HCT116 (cell line): ENCODE measurements around the gene MMADHC. TPM values are rescaled to one million over a fixed set of nuclear protein-coding genes. Genes with fewer than 3 reads are reported as not detected.

Source experiments
- ATAC-seq: fragments of 200-7000 bp; cut with Tn5 transposase; 2 replicates; pipeline ENCODE4 v1.9.1; 2020; ENCODE audit warnings: mild to moderate bottlenecking, moderate library complexity
- BruUV-seq: library from RNA; stranded (reverse); fragments of 400-500 nt; replicated peaks from 2 replicates; lab custom pipeline; 2021; lab: Mats Ljungman, UMichigan
- CTCF ChIA-PET: fragments of 300-600 bp; sonication (Branson Sonifier 250); formaldehyde crosslinking; loops from one replicate; lab custom pipeline; 2021; ENCODE audit warnings: antibody characterized with exemption; lab: Charles Lee
- POLR2A ChIA-PET: fragments of 300-600, 350-600 bp; sonication (Branson Sonifier 250); formaldehyde crosslinking; loops from one replicate; lab custom pipeline; 2021; ENCODE audit warnings: antibody characterized with exemption; lab: Charles Lee
- RAD21 ChIA-PET, 2 experiments: fragments of 300-600 bp; sonication (Branson Sonifier 250); formaldehyde crosslinking; loops; one replicate each; lab custom pipeline; 2023; ENCODE audit warnings: low total read pairs in 2 of 2; ENCODE audit not compliant: uncharacterized antibody in 2 of 2, unreplicated experiment in 2 of 2, low non-redundant PET in 1 of 2; lab: Charles Lee
- DNase-seq: peaks from one replicate; pipeline ENCODE4 v3.0.0-alpha.2; 2010; ENCODE audit warnings: low read depth, low spot score
- H2AFZ ChIP-seq: fragments of 200-600 bp; shearing (Covaris generic), sonication (generic); 2 replicates; pipeline ENCODE4 v1.6.1; 2017; ENCODE audit warnings: low read depth, mixed run types, mixed read lengths, antibody characterized with exemption, low read length; ENCODE audit not compliant: poor library complexity, severe bottlenecking
- H3K27ac ChIP-seq: 2 replicates; pipeline ENCODE4 v1.5.1; 2012; ENCODE audit warnings: low read depth, low read length
- H3K27me3 ChIP-seq: fragments of 200-600 bp; sonication (generic); 2 replicates; pipeline ENCODE4 v1.6.1; 2016; ENCODE audit warnings: mixed run types, low read length, mixed read lengths; ENCODE audit not compliant: insufficient read depth
- H3K36me3 ChIP-seq, 2 experiments: fragments of 200-500 bp in 1 of 2; fragments of 200-600 bp in 1 of 2; sonication (Bioruptor generic) in 1 of 2; sonication (generic) in 1 of 2; 2 replicates each; pipeline versions ENCODE4 v1.5.1 to v1.6.1; 2014 to 2016; ENCODE audit warnings: low read length in 2 of 2, inconsistent platforms in 1 of 2, mixed read lengths in 1 of 2, mixed run types in 1 of 2; ENCODE audit not compliant: insufficient read depth in 2 of 2, control insufficient read depth in 1 of 2
- H3K4me1 ChIP-seq, 2 experiments: fragments of 200-600 bp in 1 of 2; sonication (generic) in 1 of 2; 2 replicates each; pipeline versions ENCODE4 v1.5.1 to v1.6.1; 2012 to 2017; ENCODE audit warnings: low read length in 2 of 2, inconsistent platforms in 1 of 2, mild to moderate bottlenecking in 1 of 2, mixed read lengths in 1 of 2, mixed run types in 1 of 2, moderate library complexity in 1 of 2; ENCODE audit not compliant: insufficient read depth in 2 of 2, control insufficient read depth in 1 of 2
- H3K4me2 ChIP-seq: fragments of 200-600 bp; sonication (generic); 2 replicates; pipeline ENCODE4 v1.6.1; 2017; ENCODE audit warnings: mixed run types, low read length, mixed read lengths
- H3K4me3 ChIP-seq, 2 experiments: fragments of 200-600 bp in 1 of 2; sonication (generic) in 1 of 2; replicated peaks in 1 of 2; 2 replicates each; pipeline ENCODE4 v1.5.1; 2011 to 2016; ENCODE audit warnings: low read length in 2 of 2, control low read depth in 1 of 2, low read depth in 1 of 2, mild to moderate bottlenecking in 1 of 2, mixed read lengths in 1 of 2, mixed run types in 1 of 2
- H3K79me2 ChIP-seq: fragments of 200-600 bp; sonication (generic); 2 replicates; pipeline ENCODE4 v1.6.1; 2017; ENCODE audit warnings: mild to moderate bottlenecking, mixed run types, low read length, moderate library complexity, mixed read lengths; ENCODE audit not compliant: insufficient read depth
- H3K9ac ChIP-seq: fragments of 200-600 bp; sonication (generic); 2 replicates; pipeline ENCODE4 v1.6.1; 2016; ENCODE audit warnings: low read length, mixed read lengths
- H3K9me2 ChIP-seq: fragments of 200-600 bp; sonication (generic), shearing (Covaris generic); 2 replicates; pipeline ENCODE4 v1.6.1; 2017; ENCODE audit warnings: mixed run types, mild to moderate bottlenecking, moderate library complexity; ENCODE audit not compliant: insufficient read depth
- H3K9me3 ChIP-seq, 2 experiments: fragments of 200-500 bp in 1 of 2; fragments of 200-600 bp in 1 of 2; sonication (Bioruptor generic) in 1 of 2; sonication (generic) in 1 of 2; 2 replicates each; pipeline ENCODE4 v1.6.1; 2014 to 2017; ENCODE audit warnings: low read length in 2 of 2, mixed read lengths in 2 of 2, inconsistent platforms in 1 of 2, low read depth in 1 of 2, mild to moderate bottlenecking in 1 of 2, mixed run types in 1 of 2, moderate library complexity in 1 of 2; ENCODE audit not compliant: control insufficient read depth in 1 of 2, insufficient read depth in 1 of 2
- H4K20me1 ChIP-seq: fragments of 200-600 bp; sonication (generic), shearing (Covaris generic); 2 replicates; pipeline ENCODE4 v1.6.1; 2017; ENCODE audit warnings: mixed run types, mild to moderate bottlenecking, moderate library complexity; ENCODE audit not compliant: insufficient read depth
- CBX3 ChIP-seq: IDR thresholded peaks from 2 replicates; pipeline ENCODE4 v1.6.1; 2012; ENCODE audit warnings: low read depth
- CEBPB ChIP-seq: IDR thresholded peaks from 2 replicates; pipeline ENCODE4 v1.6.1; 2012; ENCODE audit warnings: low read depth
- EZH2 ChIP-seq: fragments of 200-600 bp; sonication (generic); IDR thresholded peaks from 2 replicates; pipeline ENCODE4 v1.6.1; 2017; ENCODE audit warnings: antibody characterized with exemption, mixed run types
- EZH2phosphoT487 ChIP-seq: fragments of 200-600 bp; IDR thresholded peaks from 2 replicates; pipeline ENCODE4 v1.6.1; 2018; ENCODE audit warnings: antibody characterized with exemption, borderline replicate concordance
- JUND ChIP-seq: IDR thresholded peaks from 2 replicates; pipeline ENCODE4 v1.6.1; 2012
- POLR2A ChIP-seq: IDR thresholded peaks from 2 replicates; pipeline ENCODE4 v1.7.0; 2011; ENCODE audit warnings: borderline replicate concordance; ENCODE audit not compliant: insufficient read depth, insufficient read length; ENCODE audit errors: extremely low read depth
- POLR2AphosphoS5 ChIP-seq: IDR thresholded peaks from 2 replicates; pipeline ENCODE4 v1.6.1; 2011; ENCODE audit warnings: mild to moderate bottlenecking, low read depth, low read length, moderate library complexity
- RAD21 ChIP-seq: IDR thresholded peaks from 2 replicates; pipeline ENCODE4 v1.6.1; 2012; ENCODE audit warnings: low read depth, mild to moderate bottlenecking
- SP1 ChIP-seq: IDR thresholded peaks from 2 replicates; pipeline ENCODE4 v1.6.1; 2012; ENCODE audit warnings: low read depth
- SRF ChIP-seq: IDR thresholded peaks from 2 replicates; pipeline ENCODE4 v1.6.1; 2012; ENCODE audit warnings: low read depth
- TCF7L2 ChIP-seq: IDR thresholded peaks from 2 replicates; pipeline ENCODE4 v1.7.0; 2011; ENCODE audit warnings: borderline replicate concordance, inconsistent platforms; ENCODE audit not compliant: insufficient read depth, insufficient read length; ENCODE audit errors: extremely low read depth
- intact Hi-C: fragments of 100-400 bp; cut with micrococcal nuclease; formaldehyde crosslinking; loops from 2 replicates; pipeline ENCODE4 v1.10.0; 2022
- total RNA-seq: library from RNA; stranded (reverse); gene quantifications from one replicate; pipeline ENCODE4 v1.2.1, GENCODE V29; 2021; ENCODE audit not compliant: unreplicated experiment
- TF ChIP-seq, protein P1 (sequence below), 3 experiments: fragments of 200-600 bp in 1 of 3; sonication (generic) in 1 of 3; IDR thresholded peaks in 2 of 3; conservative IDR thresholded peaks in 1 of 3; 2 replicates each; pipeline ENCODE4 v1.5.1; 2012 to 2017; ENCODE audit warnings: low read depth in 2 of 3, low read length in 2 of 3, antibody characterized with exemption in 1 of 3, borderline replicate concordance in 1 of 3, control low read depth in 1 of 3, mild to moderate bottlenecking in 1 of 3, mixed read lengths in 1 of 3, mixed run types in 1 of 3, moderate library complexity in 1 of 3; ENCODE audit not compliant: insufficient read depth in 1 of 3

Gene MMADHC
- total RNA-seq, 1 experiment from 2014 or later: 135 TPM

DNA sequence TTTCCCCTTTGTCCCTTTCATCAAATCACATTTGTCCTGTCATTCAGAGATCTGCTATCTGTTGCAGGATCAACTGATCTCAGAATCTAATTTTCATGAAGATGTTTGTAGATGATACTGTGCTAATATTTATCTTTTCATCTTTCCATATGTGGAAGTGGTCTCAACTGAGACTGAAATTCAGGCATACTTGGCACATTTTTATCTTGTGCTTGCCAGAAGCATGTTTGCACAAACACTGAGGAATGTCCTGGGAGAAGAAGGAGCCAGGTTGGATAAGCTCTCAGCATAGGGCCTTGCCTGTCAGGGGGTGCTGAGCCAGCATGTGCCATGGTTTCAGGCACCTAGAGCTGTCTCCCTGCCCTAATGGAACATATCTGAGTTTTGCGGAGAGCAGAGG is 24.5 kb upstream of the MMADHC start:
- Histone ChIP-seq H3K9me3 (no peaks in the 10 kb centered on the region), H3K27ac (no peak overlapping the region), H3K79me2 (no peaks in the 10 kb centered on the region)
- POLR2A ChIA-PET: no interaction called here
- TF ChIP-seq EZH2phosphoT487 (no peak), POLR2AphosphoS5 (no peak), POLR2A (no peak), SRF (no peak), EZH2 (no peak), SP1 (no peak), CEBPB (no peak), TCF7L2 (no peak), JUND (no peak)
- TF ChIP-seq, all 23 proteins: peak for 0
- no peak overlapping the region for H3K9ac ChIP-seq
- RAD21 ChIA-PET: no interaction called here
- no peak overlapping the region for H3K4me3 ChIP-seq
- CTCF ChIA-PET: no interaction called here
- intact Hi-C loops: no loop called here
- no peaks in the 10 kb centered on the region for H4K20me1 ChIP-seq
- H3K4me1 ChIP-seq: no peaks in the 10 kb centered on the region
- DNase-seq: no peak
- BruUV-seq: no TSS peak
- no peaks in the 10 kb centered on the region for H3K36me3 ChIP-seq
- no peak for ATAC-seq
- H3K9me2 ChIP-seq: no peaks in the 10 kb centered on the region
- no peaks in the 10 kb centered on the region for H3K27me3 ChIP-seq
- no peak overlapping the region for H3K4me2 ChIP-seq
- H2AFZ ChIP-seq: no peak overlapping the region

DNA sequence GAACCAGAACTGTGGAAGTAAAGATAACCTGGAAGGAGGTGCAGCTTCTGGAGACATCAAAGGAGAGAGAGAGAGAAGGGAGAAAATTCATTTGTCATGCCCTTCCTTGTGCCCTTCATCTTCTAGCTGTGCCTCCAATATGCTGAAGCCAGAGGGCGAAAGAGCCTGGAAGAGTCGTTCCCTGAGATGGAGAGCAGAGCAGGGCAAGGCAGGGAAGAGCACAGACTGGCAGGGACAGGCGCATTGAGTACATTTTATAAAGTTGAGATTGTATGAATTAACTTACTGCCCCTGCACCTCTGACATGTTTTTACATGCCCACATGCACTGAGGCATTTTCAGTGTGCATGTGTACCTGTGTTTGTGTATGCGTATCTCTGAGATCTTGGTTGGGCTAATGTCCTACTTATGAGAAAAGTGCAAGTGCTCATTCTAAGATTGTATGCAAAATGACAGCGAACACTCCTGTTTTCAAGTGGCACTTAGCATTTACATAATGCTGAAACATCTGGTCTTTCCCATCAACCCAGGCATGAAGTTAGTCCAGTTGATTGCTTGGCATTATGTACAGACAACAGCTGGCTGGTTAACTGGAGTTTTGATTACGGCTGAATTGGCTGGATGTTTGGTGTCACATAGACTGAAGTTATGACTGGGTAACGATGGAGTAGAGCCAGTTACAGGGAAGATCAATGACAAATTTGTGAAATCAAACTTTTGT is 23.7 kb upstream of the MMADHC start:
- H3K79me2 ChIP-seq: no peaks in the 10 kb centered on the region
- no peak overlapping the region for H3K27ac ChIP-seq
- DNase-seq: no peak
- no TSS peak for BruUV-seq
- H3K9me3 ChIP-seq: no peaks in the 10 kb centered on the region
- H2AFZ ChIP-seq: no peak overlapping the region
- ChIA-PET RAD21 (no interaction called here), POLR2A (no interaction called here), CTCF (interaction anchor here (1.0 kb wide), 1 partner anchor 1628 kb away, joined by 3 read pairs; no protein-coding TSS in a partner anchor)
- TF ChIP-seq CBX3 (no peak), TCF7L2 (peak; percentile 51), JUND (no peak), RAD21 (peak; percentile 48), POLR2AphosphoS5 (no peak)
- TF ChIP-seq, protein P1, sequence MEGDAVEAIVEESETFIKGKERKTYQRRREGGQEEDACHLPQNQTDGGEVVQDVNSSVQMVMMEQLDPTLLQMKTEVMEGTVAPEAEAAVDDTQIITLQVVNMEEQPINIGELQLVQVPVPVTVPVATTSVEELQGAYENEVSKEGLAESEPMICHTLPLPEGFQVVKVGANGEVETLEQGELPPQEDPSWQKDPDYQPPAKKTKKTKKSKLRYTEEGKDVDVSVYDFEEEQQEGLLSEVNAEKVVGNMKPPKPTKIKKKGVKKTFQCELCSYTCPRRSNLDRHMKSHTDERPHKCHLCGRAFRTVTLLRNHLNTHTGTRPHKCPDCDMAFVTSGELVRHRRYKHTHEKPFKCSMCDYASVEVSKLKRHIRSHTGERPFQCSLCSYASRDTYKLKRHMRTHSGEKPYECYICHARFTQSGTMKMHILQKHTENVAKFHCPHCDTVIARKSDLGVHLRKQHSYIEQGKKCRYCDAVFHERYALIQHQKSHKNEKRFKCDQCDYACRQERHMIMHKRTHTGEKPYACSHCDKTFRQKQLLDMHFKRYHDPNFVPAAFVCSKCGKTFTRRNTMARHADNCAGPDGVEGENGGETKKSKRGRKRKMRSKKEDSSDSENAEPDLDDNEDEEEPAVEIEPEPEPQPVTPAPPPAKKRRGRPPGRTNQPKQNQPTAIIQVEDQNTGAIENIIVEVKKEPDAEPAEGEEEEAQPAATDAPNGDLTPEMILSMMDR (IDR thresholded peaks at IDR 0.05 in 2 of 3, conservative IDR thresholded peaks at IDR 0.05 in 1 of 3; ENCODE audit: borderline replicate concordance in 1 of 3, insufficient read depth in 1 of 3, low read depth in 2 of 3, low read length in 2 of 3): peak in 2 of 3 experiments; percentile 20 to 30; a peak in 2 of 6 replicates
- H4K20me1 ChIP-seq: no peaks in the 10 kb centered on the region
- no peak for ATAC-seq
- no peak overlapping the region for H3K9ac ChIP-seq
- no peak overlapping the region for H3K4me3 ChIP-seq
- H3K9me2 ChIP-seq: no peaks in the 10 kb centered on the region
- intact Hi-C loops: no loop called here
- no peaks in the 10 kb centered on the region for H3K4me1 ChIP-seq
- no peaks in the 10 kb centered on the region for H3K36me3 ChIP-seq
- no peak overlapping the region for H3K4me2 ChIP-seq
- no peaks in the 10 kb centered on the region for H3K27me3 ChIP-seq
